ENCODE measurements around the gene IGFN1. TPM values are rescaled to one million over a fixed set of nuclear protein-coding genes. Genes with fewer than 3 reads are reported as not detected.

IGFN1 gene
- total and polyA plus RNA-seq, 4 donors: 0.03 to 0.14 (median 0.08) TPM; not detected in 1

GRCh38 chr1:201163707-201164106 is 26.9 kb upstream of the IGFN1 start:
- no peaks in the 10 kb centered on the region for H3K36me3 ChIP-seq (ENCODE audit: control insufficient read depth in 4 of 4, insufficient read depth in 3 of 4, low read depth in 1 of 4, low read length in 3 of 4)
- no peak overlapping the region for H3K9ac ChIP-seq (ENCODE audit: low read depth in 1 of 2, low read length in 2 of 2)
- H3K4me1 ChIP-seq (ENCODE audit: control insufficient read depth in 4 of 4, insufficient read depth in 4 of 4, low read length in 3 of 4): no peaks in the 10 kb centered on the region
- H3K27me3 ChIP-seq (ENCODE audit: control insufficient read depth in 4 of 4, insufficient read depth in 4 of 4, low read length in 3 of 4): no peaks in the 10 kb centered on the region
- no peak for DNase-seq (ENCODE audit: low spot score)
- H3K4me3 ChIP-seq (ENCODE audit: low read depth in 1 of 3, low read length in 3 of 3): no peak overlapping the region
- no peak overlapping the region for H3K27ac ChIP-seq (ENCODE audit: low read depth in 1 of 2, low read length in 2 of 2)
- WGBS: 43% methylated on average over 4 of the region's 4 CpGs
- H3K9me3 ChIP-seq (ENCODE audit: control insufficient read depth in 4 of 4, low read length in 3 of 4): no peaks in the 10 kb centered on the region
- TF ChIP-seq FOXA2 (IDR thresholded peaks at IDR 0.05) (no peak), SP1 (IDR thresholded peaks at IDR 0.05) (no peak), RAD21 (IDR thresholded peaks at IDR 0.05) (no peak), HNF4A (conservative IDR thresholded peaks at IDR 0.05) (no peak), FOXA1 (IDR thresholded peaks at IDR 0.05) (no peak)
- TF ChIP-seq, protein P1, sequence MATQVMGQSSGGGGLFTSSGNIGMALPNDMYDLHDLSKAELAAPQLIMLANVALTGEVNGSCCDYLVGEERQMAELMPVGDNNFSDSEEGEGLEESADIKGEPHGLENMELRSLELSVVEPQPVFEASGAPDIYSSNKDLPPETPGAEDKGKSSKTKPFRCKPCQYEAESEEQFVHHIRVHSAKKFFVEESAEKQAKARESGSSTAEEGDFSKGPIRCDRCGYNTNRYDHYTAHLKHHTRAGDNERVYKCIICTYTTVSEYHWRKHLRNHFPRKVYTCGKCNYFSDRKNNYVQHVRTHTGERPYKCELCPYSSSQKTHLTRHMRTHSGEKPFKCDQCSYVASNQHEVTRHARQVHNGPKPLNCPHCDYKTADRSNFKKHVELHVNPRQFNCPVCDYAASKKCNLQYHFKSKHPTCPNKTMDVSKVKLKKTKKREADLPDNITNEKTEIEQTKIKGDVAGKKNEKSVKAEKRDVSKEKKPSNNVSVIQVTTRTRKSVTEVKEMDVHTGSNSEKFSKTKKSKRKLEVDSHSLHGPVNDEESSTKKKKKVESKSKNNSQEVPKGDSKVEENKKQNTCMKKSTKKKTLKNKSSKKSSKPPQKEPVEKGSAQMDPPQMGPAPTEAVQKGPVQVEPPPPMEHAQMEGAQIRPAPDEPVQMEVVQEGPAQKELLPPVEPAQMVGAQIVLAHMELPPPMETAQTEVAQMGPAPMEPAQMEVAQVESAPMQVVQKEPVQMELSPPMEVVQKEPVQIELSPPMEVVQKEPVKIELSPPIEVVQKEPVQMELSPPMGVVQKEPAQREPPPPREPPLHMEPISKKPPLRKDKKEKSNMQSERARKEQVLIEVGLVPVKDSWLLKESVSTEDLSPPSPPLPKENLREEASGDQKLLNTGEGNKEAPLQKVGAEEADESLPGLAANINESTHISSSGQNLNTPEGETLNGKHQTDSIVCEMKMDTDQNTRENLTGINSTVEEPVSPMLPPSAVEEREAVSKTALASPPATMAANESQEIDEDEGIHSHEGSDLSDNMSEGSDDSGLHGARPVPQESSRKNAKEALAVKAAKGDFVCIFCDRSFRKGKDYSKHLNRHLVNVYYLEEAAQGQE (IDR thresholded peaks at IDR 0.05): no peak
- TF ChIP-seq, protein P2, sequence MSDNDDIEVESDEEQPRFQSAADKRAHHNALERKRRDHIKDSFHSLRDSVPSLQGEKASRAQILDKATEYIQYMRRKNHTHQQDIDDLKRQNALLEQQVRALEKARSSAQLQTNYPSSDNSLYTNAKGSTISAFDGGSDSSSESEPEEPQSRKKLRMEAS (IDR thresholded peaks at IDR 0.05): no peak
- TF ChIP-seq, protein P3, sequence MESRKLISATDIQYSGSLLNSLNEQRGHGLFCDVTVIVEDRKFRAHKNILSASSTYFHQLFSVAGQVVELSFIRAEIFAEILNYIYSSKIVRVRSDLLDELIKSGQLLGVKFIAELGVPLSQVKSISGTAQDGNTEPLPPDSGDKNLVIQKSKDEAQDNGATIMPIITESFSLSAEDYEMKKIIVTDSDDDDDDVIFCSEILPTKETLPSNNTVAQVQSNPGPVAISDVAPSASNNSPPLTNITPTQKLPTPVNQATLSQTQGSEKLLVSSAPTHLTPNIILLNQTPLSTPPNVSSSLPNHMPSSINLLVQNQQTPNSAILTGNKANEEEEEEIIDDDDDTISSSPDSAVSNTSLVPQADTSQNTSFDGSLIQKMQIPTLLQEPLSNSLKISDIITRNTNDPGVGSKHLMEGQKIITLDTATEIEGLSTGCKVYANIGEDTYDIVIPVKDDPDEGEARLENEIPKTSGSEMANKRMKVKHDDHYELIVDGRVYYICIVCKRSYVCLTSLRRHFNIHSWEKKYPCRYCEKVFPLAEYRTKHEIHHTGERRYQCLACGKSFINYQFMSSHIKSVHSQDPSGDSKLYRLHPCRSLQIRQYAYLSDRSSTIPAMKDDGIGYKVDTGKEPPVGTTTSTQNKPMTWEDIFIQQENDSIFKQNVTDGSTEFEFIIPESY (IDR thresholded peaks at IDR 0.05): no peak

DNA sequence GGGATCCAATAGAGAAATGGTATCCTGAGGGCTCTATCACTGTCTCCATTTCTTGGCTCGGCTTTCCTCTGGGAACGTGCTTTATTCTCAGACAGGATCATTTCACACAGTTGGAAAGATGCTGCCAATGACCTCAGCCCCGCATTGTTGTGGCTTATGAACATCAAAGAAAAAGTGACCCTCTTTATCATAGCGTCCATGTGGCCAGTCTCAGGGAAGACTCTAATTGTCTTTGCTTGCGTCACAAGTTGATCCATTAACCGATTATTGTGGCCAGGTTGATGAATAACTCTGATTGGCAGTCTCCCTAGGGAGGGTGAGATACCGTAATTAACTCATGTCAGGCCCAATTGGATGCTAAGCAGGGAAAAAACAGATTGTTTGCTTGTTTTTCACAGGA is 26.0 kb upstream of the IGFN1 start:
- Histone ChIP-seq H3K36me3 (ENCODE audit: control insufficient read depth in 4 of 4, insufficient read depth in 3 of 4, low read depth in 1 of 4, low read length in 3 of 4) (no peaks in the 10 kb centered on the region), H3K27me3 (ENCODE audit: control insufficient read depth in 4 of 4, insufficient read depth in 4 of 4, low read length in 3 of 4) (no peaks in the 10 kb centered on the region), H3K4me3 (ENCODE audit: low read depth in 1 of 3, low read length in 3 of 3) (no peak overlapping the region), H3K9me3 (ENCODE audit: control insufficient read depth in 4 of 4, low read length in 3 of 4) (no peaks in the 10 kb centered on the region), H3K4me1 (ENCODE audit: control insufficient read depth in 4 of 4, insufficient read depth in 4 of 4, low read length in 3 of 4) (peaks cover 0 to under 1% (median 0%) of the 10 kb centered on the region in 4 donors), H3K9ac (ENCODE audit: low read depth in 1 of 2, low read length in 2 of 2) (no peak overlapping the region), H3K27ac (ENCODE audit: low read depth in 1 of 2, low read length in 2 of 2) (no peak overlapping the region)
- no peak for DNase-seq (ENCODE audit: low spot score)
- TF ChIP-seq FOXA1 (IDR thresholded peaks at IDR 0.05) (no peak), GABPA (IDR thresholded peaks at IDR 0.05 in 1 of 2, conservative IDR thresholded peaks at IDR 0.05 in 1 of 2) (no peak), YY1 (IDR thresholded peaks at IDR 0.05) (no peak), RXRA (IDR thresholded peaks at IDR 0.05) (no peak), JUND (IDR thresholded peaks at IDR 0.05) (no peak), HNF4A (conservative IDR thresholded peaks at IDR 0.05) (no peak), NR2F2 (IDR thresholded peaks at IDR 0.05) (no peak), HNF4G (IDR thresholded peaks at IDR 0.05) (no peak), ATF3 (IDR thresholded peaks at IDR 0.05) (no peak), FOXA2 (IDR thresholded peaks at IDR 0.05) (no peak), RAD21 (IDR thresholded peaks at IDR 0.05) (no peak), TAF1 (conservative IDR thresholded peaks at IDR 0.05) (no peak), SP1 (IDR thresholded peaks at IDR 0.05) (no peak), EGR1 (IDR thresholded peaks at IDR 0.05; ENCODE audit: low read depth in 2 of 2) (no peak)
- TF ChIP-seq, protein P2 (IDR thresholded peaks at IDR 0.05): no peak
- TF ChIP-seq, protein P1 (IDR thresholded peaks at IDR 0.05): no peak
- TF ChIP-seq, protein P4, sequence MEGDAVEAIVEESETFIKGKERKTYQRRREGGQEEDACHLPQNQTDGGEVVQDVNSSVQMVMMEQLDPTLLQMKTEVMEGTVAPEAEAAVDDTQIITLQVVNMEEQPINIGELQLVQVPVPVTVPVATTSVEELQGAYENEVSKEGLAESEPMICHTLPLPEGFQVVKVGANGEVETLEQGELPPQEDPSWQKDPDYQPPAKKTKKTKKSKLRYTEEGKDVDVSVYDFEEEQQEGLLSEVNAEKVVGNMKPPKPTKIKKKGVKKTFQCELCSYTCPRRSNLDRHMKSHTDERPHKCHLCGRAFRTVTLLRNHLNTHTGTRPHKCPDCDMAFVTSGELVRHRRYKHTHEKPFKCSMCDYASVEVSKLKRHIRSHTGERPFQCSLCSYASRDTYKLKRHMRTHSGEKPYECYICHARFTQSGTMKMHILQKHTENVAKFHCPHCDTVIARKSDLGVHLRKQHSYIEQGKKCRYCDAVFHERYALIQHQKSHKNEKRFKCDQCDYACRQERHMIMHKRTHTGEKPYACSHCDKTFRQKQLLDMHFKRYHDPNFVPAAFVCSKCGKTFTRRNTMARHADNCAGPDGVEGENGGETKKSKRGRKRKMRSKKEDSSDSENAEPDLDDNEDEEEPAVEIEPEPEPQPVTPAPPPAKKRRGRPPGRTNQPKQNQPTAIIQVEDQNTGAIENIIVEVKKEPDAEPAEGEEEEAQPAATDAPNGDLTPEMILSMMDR (IDR thresholded peaks at IDR 0.05; ENCODE audit: low read depth, low read length, missing input control): no peak
- TF ChIP-seq, protein P3 (IDR thresholded peaks at IDR 0.05): no peak
- WGBS: 51% methylated on average over 7 of the region's 7 CpGs
